HL-60 (cell line): Measurements from ENCODE around the gene ATF3.

Experiments
- DNase-seq, 2 experiments: peaks; one replicate each; pipeline ENCODE4 v3.0.0-alpha.2; 2010 to 2020; ENCODE audit warnings: low read depth in 1 of 2, low spot score in 1 of 2
- H3K27ac ChIP-seq: fragments of 250-450 bp; sonication (Bioruptor Pico); replicated peaks from 2 replicates; pipeline ENCODE4 v1.5.1; 2020; ENCODE audit warnings: mild to moderate bottlenecking, moderate library complexity
- H3K27me3 ChIP-seq: fragments of 250-450 bp; sonication (Bioruptor Pico); 2 replicates; pipeline ENCODE4 v1.5.1; 2021; ENCODE audit warnings: mild to moderate bottlenecking, moderate library complexity; ENCODE audit not compliant: insufficient read depth, poor library complexity, severe bottlenecking
- H3K4me3 ChIP-seq: replicated peaks from 2 replicates; pipeline ENCODE4 v1.5.1; 2011; ENCODE audit warnings: mild to moderate bottlenecking, control low read depth, low read length; ENCODE audit not compliant: insufficient read depth
- GABPA ChIP-seq: IDR thresholded peaks from 2 replicates; pipeline ENCODE4 v1.6.1; 2012; ENCODE audit warnings: low read depth
- POLR2AphosphoS5 ChIP-seq: IDR thresholded peaks from 2 replicates; pipeline ENCODE4 v1.6.1; 2012; ENCODE audit warnings: low read depth
- SPI1 ChIP-seq: IDR thresholded peaks from 2 replicates; pipeline ENCODE4 v1.6.1; 2012; ENCODE audit warnings: low read depth, mild to moderate bottlenecking, borderline replicate concordance
- TF ChIP-seq, protein P1 (sequence below): IDR thresholded peaks from one replicate; pipeline ENCODE4 v1.5.1; 2011; ENCODE audit warnings: low read length, control low read depth, inconsistent platforms; ENCODE audit not compliant: insufficient read depth
- TF ChIP-seq, protein P2 (sequence below): IDR thresholded peaks from 2 replicates; pipeline ENCODE4 v1.6.1; 2012; ENCODE audit warnings: low read depth; ENCODE audit not compliant: insufficient replicate concordance

ATF3 gene

DNA sequence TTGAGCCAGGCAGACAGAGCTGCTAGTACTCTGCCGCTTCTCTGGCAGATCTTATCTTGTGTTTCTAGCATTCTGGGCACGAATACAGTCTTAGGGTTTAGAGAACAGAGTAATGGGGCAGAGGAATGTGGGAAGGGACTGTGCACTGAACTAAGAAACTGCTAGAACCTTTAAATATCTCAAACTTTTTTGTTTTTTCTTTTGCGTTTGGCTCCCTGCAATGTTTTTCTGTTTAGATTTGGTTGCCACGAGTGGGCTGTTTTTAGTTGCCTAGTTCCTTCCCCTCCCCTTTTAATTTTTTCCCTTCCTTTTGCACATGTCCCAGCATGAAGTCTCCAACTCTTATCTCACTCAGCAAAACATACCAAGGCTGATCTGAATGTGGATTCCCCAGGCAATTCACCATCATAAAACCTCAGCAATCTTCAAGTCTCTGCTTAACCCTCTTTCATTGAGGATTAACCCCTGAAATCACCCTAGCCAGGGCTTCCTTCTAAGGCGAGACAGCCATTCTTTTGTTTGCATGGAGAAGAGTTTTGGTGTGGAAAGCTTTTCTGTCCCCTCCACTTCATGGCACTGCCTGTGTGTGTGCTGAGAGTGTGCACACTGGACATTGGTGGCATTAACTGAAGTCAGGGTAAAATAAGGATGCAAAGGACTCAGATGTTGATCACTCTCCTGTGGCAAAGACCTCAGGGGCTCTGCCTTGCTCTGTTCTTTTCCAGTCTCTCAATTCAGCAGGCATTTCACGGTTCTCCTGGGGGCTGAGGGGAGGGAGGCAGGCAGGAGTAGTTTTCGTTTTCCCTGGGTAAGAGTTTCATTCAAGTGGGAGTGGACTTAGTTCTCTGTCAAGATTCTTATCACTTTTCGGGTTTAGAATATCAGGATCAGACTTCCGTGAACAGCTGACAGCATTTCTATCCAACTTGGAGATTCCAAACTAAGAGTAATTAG lies 2.8 kb upstream of the ATF3 start:
- peaks cover 53% of the 10 kb centered on the region for H3K27me3 ChIP-seq
- TF ChIP-seq, protein P1, sequence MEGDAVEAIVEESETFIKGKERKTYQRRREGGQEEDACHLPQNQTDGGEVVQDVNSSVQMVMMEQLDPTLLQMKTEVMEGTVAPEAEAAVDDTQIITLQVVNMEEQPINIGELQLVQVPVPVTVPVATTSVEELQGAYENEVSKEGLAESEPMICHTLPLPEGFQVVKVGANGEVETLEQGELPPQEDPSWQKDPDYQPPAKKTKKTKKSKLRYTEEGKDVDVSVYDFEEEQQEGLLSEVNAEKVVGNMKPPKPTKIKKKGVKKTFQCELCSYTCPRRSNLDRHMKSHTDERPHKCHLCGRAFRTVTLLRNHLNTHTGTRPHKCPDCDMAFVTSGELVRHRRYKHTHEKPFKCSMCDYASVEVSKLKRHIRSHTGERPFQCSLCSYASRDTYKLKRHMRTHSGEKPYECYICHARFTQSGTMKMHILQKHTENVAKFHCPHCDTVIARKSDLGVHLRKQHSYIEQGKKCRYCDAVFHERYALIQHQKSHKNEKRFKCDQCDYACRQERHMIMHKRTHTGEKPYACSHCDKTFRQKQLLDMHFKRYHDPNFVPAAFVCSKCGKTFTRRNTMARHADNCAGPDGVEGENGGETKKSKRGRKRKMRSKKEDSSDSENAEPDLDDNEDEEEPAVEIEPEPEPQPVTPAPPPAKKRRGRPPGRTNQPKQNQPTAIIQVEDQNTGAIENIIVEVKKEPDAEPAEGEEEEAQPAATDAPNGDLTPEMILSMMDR = no peak
- TF ChIP-seq POLR2AphosphoS5 = no peak
- no peak for TF ChIP-seq GABPA

GRCh38 chr1:212606395-212607205 lies 2.0 kb upstream of the ATF3 start:
- DNase-seq = peak in 1 of 2 experiments; percentile 11
- no peak overlapping the region for H3K27ac ChIP-seq
- peaks cover 52% of the 10 kb centered on the region for H3K27me3 ChIP-seq
- peak overlapping the region; percentile 31 for H3K4me3 ChIP-seq
- TF ChIP-seq, protein P2, sequence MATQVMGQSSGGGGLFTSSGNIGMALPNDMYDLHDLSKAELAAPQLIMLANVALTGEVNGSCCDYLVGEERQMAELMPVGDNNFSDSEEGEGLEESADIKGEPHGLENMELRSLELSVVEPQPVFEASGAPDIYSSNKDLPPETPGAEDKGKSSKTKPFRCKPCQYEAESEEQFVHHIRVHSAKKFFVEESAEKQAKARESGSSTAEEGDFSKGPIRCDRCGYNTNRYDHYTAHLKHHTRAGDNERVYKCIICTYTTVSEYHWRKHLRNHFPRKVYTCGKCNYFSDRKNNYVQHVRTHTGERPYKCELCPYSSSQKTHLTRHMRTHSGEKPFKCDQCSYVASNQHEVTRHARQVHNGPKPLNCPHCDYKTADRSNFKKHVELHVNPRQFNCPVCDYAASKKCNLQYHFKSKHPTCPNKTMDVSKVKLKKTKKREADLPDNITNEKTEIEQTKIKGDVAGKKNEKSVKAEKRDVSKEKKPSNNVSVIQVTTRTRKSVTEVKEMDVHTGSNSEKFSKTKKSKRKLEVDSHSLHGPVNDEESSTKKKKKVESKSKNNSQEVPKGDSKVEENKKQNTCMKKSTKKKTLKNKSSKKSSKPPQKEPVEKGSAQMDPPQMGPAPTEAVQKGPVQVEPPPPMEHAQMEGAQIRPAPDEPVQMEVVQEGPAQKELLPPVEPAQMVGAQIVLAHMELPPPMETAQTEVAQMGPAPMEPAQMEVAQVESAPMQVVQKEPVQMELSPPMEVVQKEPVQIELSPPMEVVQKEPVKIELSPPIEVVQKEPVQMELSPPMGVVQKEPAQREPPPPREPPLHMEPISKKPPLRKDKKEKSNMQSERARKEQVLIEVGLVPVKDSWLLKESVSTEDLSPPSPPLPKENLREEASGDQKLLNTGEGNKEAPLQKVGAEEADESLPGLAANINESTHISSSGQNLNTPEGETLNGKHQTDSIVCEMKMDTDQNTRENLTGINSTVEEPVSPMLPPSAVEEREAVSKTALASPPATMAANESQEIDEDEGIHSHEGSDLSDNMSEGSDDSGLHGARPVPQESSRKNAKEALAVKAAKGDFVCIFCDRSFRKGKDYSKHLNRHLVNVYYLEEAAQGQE = no peak
- TF ChIP-seq, protein P1 = no peak
- TF ChIP-seq GABPA (no peak), SPI1 (no peak), POLR2AphosphoS5 (no peak)

More for the DNA sequence above, 2.8 kb upstream of the ATF3 start:
- no peak for DNase-seq
- H3K4me3 ChIP-seq = no peak overlapping the region
- H3K27ac ChIP-seq = no peak overlapping the region

DNA sequence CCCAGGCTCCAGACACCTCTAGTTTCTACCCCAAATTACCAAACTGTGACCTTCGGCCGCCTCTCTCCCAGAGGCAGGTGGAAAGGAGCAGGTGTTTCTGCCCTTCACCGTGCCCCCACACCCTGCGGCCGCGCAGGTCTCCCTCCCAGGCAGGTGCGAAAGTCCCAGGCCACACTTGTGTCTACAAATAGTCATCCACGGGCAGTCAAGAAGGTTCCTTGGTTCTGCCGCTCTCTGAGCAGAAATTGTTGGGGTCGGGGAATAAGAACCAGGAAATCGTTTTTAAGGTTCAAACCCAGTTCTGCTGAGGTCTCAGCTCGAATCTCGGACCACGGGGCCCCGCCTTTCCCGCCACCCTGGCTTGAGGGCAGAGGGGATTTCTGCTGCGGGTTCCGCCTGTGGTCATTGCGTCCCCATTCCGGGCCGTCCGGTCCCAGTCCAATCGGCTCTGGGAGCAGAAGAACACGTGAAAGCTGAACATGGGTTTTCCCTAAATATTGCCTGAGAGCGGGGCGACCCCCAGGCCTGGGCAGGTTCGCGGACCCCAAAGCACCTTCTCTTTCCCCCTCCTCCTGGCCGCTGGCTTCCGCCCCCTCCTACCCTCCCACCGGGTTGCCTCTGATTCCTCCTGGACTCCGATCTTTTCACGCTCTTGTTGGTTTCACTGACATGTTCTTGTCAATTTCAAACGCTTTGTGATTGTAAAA lies 1.2 kb upstream of the ATF3 start:
- Histone ChIP-seq H3K4me3 (peak overlapping the region; percentile 58), H3K27ac (no peak overlapping the region), H3K27me3 (peaks cover 49% of the 10 kb centered on the region)
- TF ChIP-seq, protein P1 = no peak
- TF ChIP-seq SPI1 = no peak
- no peak for TF ChIP-seq POLR2AphosphoS5
- TF ChIP-seq, protein P2 = no peak
- no peak for DNase-seq
